OCI-M2 (cell line): ENCODE results near the gene IFNAR1.
"Not testable (repeated sequence)": the region's sequence is repeated elsewhere in the genome, so short reads cannot be mapped to it uniquely, and the experiment has no call there.

Experiments
- DNase-seq: peaks from one replicate; lab custom pipeline; 2025; ENCODE audit not compliant: unreplicated experiment; lab: John Stamatoyannopoulos, UW

Gene IFNAR1

GRCh38 chr21:33374450-33375096, 49.8 kb downstream of the IFNAR1 start:
- DNase-seq = no peak

GRCh38 chr21:33375101-33375644, 50.4 kb downstream of the IFNAR1 start:
- DNase-seq = no peak

GRCh38 chr21:33377221-33377920, 52.6 kb downstream of the IFNAR1 start:
- DNase-seq = no peak

- DNase-seq = no peak
Observed at GRCh38 chr21:33378081-33378480, 53.3 kb downstream of the IFNAR1 start.

- DNase-seq = not testable (repeated sequence)
Observed at GRCh38 chr21:33379934-33380333, 55.2 kb downstream of the IFNAR1 start.

GRCh38 chr21:33380483-33380998, 55.8 kb downstream of the IFNAR1 start:
- no peak for DNase-seq

- DNase-seq = not testable (repeated sequence)
Observed at GRCh38 chr21:33381381-33381780, 56.6 kb downstream of the IFNAR1 start.

- no peak for DNase-seq
Observed at GRCh38 chr21:33383056-33383888, 58.5 kb downstream of the IFNAR1 start.

GRCh38 chr21:33384841-33385331, 60.1 kb downstream of the IFNAR1 start:
- DNase-seq = no peak

- DNase-seq = no peak
Observed at GRCh38 chr21:33386222-33386784, 61.5 kb downstream of the IFNAR1 start.

- no peak for DNase-seq
Observed at GRCh38 chr21:33387294-33387693, 62.5 kb downstream of the IFNAR1 start.

GRCh38 chr21:33388188-33388587, 63.4 kb downstream of the IFNAR1 start:
- no peak for DNase-seq

- no peak for DNase-seq
Observed at GRCh38 chr21:33390479-33390878, 65.7 kb downstream of the IFNAR1 start.

- DNase-seq = no peak
Observed at GRCh38 chr21:33391656-33392055, 66.9 kb downstream of the IFNAR1 start.

- DNase-seq = no peak
Observed at GRCh38 chr21:33392284-33392985, 67.7 kb downstream of the IFNAR1 start.

GRCh38 chr21:33393348-33393747, 68.6 kb downstream of the IFNAR1 start:
- DNase-seq = no peak

GRCh38 chr21:33394260-33394659, 69.5 kb downstream of the IFNAR1 start:
- no peak for DNase-seq

GRCh38 chr21:33395891-33396331, 71.1 kb downstream of the IFNAR1 start:
- no peak for DNase-seq

GRCh38 chr21:33396436-33396835, 71.7 kb downstream of the IFNAR1 start:
- no peak for DNase-seq

GRCh38 chr21:33396951-33397350, 72.2 kb downstream of the IFNAR1 start:
- no peak for DNase-seq
